ENCODE measurements around the gene MAPK8IP1.

Gene MAPK8IP1

GRCh38 chr11:45924927-45925326 lies 39.5 kb downstream of the MAPK8IP1 start:
- no peak overlapping the region for H3K27ac ChIP-seq (ENCODE audit: extremely low read depth, low read depth, low read length)
- ChIA-PET CTCF (interaction anchor here (0.6 to 0.7 kb wide), 2 partner anchors 37 to 101 kb away, joined by 3 to 4 read pairs; no protein-coding TSS in a partner anchor), POLR2A (interaction anchor here (2.6 kb wide), 1 partner anchor 11 kb away, joined by 6 read pairs; no protein-coding TSS in a partner anchor)
- no peak for TF ChIP-seq ZNF184 (tag by site-specific recombination; IDR thresholded peaks at IDR 0.05)
- TF ChIP-seq REST (tag by site-specific recombination; IDR thresholded peaks at IDR 0.05), result peak; percentile 74
- TF ChIP-seq ZNF202 (tag by site-specific recombination; IDR thresholded peaks at IDR 0.05; ENCODE audit: borderline replicate concordance), result no peak
- no peak for TF ChIP-seq ZNF239 (tag by site-specific recombination; IDR thresholded peaks at IDR 0.05)
- no peak for TF ChIP-seq ZNF513 (tag by site-specific recombination; IDR thresholded peaks at IDR 0.05)
- no peak for TF ChIP-seq ZNF792 (tag by site-specific recombination; IDR thresholded peaks at IDR 0.05)
- H3K36me3 ChIP-seq (ENCODE audit: control insufficient read depth in 2 of 2, insufficient read depth in 1 of 2, low read length in 2 of 2), result peaks cover 0 to 13% of the 10 kb centered on the region in 2 experiments; a peak in 1 of 3 replicates
- H3K9me3 ChIP-seq (ENCODE audit: control insufficient read depth, insufficient read depth, low read depth, low read length), result no peaks in the 10 kb centered on the region
- H3K4me1 ChIP-seq (ENCODE audit: control insufficient read depth, insufficient read depth, low read length), result no peaks in the 10 kb centered on the region
- H3K4me3 ChIP-seq (ENCODE audit: low read depth, low read length), result no peak overlapping the region

- no peak overlapping the region for H3K27ac ChIP-seq (ENCODE audit: extremely low read depth, low read depth, low read length)
- CTCF ChIA-PET, result interaction anchor here (0.6 kb wide), 1 partner anchor 101 kb away, joined by 3 read pairs; no protein-coding TSS in a partner anchor
- POLR2A ChIA-PET, result interaction anchor here (2.6 kb wide), 1 partner anchor 12 kb away, joined by 6 read pairs; no protein-coding TSS in a partner anchor
- no peaks in the 10 kb centered on the region for H3K9me3 ChIP-seq (ENCODE audit: control insufficient read depth, insufficient read depth, low read depth, low read length)
- peaks cover 0 to 13% of the 10 kb centered on the region in 2 experiments; a peak in 1 of 3 replicates for H3K36me3 ChIP-seq (ENCODE audit: control insufficient read depth in 2 of 2, insufficient read depth in 1 of 2, low read length in 2 of 2)
- no peak for TF ChIP-seq SP3 (tag by site-specific recombination; IDR thresholded peaks at IDR 0.05)
- H3K4me1 ChIP-seq (ENCODE audit: control insufficient read depth, insufficient read depth, low read length), result no peaks in the 10 kb centered on the region
- no peak overlapping the region for H3K4me3 ChIP-seq (ENCODE audit: low read depth, low read length)
Measured at GRCh38 chr11:45925550-45925949, 40.1 kb downstream of the MAPK8IP1 start.

- Histone ChIP-seq H3K4me1 (ENCODE audit: control insufficient read depth, insufficient read depth, low read length) (no peaks in the 10 kb centered on the region), H3K27ac (ENCODE audit: extremely low read depth, low read depth, low read length) (no peak overlapping the region), H3K4me3 (ENCODE audit: low read depth, low read length) (no peak overlapping the region), H3K36me3 (ENCODE audit: control insufficient read depth in 2 of 2, insufficient read depth in 1 of 2, low read length in 2 of 2) (peaks cover 0 to 13% of the 10 kb centered on the region in 2 experiments; a peak in 1 of 3 replicates), H3K9me3 (ENCODE audit: control insufficient read depth, insufficient read depth, low read depth, low read length) (no peaks in the 10 kb centered on the region)
- ChIA-PET POLR2A (interaction anchor here (2.6 kb wide), 1 partner anchor 12 kb away, joined by 6 read pairs; no protein-coding TSS in a partner anchor), CTCF (interaction anchor here (0.5 kb wide), 1 partner anchor 104 kb away, joined by 4 read pairs; no protein-coding TSS in a partner anchor)
- TF ChIP-seq MYNN (tag by site-specific recombination; IDR thresholded peaks at IDR 0.05; ENCODE audit: borderline replicate concordance), result no peak
- TF ChIP-seq ZNF174 (tag by site-specific recombination; IDR thresholded peaks at IDR 0.05), result no peak
- no peak for TF ChIP-seq ZNF433 (tag by site-specific recombination; IDR thresholded peaks at IDR 0.05; ENCODE audit: low read depth)
- TF ChIP-seq ZNF10 (tag by site-specific recombination; IDR thresholded peaks at IDR 0.05), result no peak
- no peak for TF ChIP-seq ZNF16 (tag by site-specific recombination; IDR thresholded peaks at IDR 0.05; ENCODE audit: low read depth)
Measured at GRCh38 chr11:45926001-45926401, 40.5 kb downstream of the MAPK8IP1 start.

All from HEK293 (cell line).